Sciatic nerve (tissue), 2 donors: ENCODE data around the gene NUFIP1. TPM values are rescaled to one million over a fixed set of nuclear protein-coding genes. Genes with fewer than 3 reads are reported as not detected.
"Not testable (repeated sequence)": the region's sequence is repeated elsewhere in the genome, so short reads cannot be mapped to it uniquely, and the experiment has no call there.

ENCODE experiments used
- ATAC-seq: fragments of 200-7000 bp; cut with Tn5 transposase; one replicate; pipeline ENCODE4 v1.9.1; 2020; ENCODE audit warnings: mild to moderate bottlenecking, moderate library complexity
- DNase-seq: peaks from one replicate; pipeline ENCODE4 v3.0.0-alpha.2; 2020; ENCODE audit warnings: low spot score
- intact Hi-C: fragments of 100-400 bp; cut with DNase I; formaldehyde crosslinking; loops from one replicate; pipeline ENCODE4 v1.14.2; 2022
- total RNA-seq: library from RNA; stranded (reverse); fragmentation: NEBNext Ultra II Directional; extraction: Animal tissue kit (Norgen Biotek cat#: 25700); gene quantifications from one replicate; pipeline ENCODE4 v1.2.1, GENCODE V29; 2021
- donor health status: DM: no; HTN: no; CAD: no.
- donor health status: DM: no; HTN: no; CAD: no.

NUFIP1 gene
- total RNA-seq, 1 donor from 2014 or later: 6.3 TPM

- DNase-seq, intact Hi-C loops, ATAC-seq: not testable (repeated sequence)
These were observed 91.0 kb downstream of the NUFIP1 start for GRCh38 chr13:44898308-44898707.

GRCh38 chr13:44895953-44896335, 93.3 kb downstream of the NUFIP1 start:
- intact Hi-C loops: no loop called here
- ATAC-seq (no peak), DNase-seq (no peak)

GRCh38 chr13:44895264-44895952, 93.9 kb downstream of the NUFIP1 start:
- intact Hi-C loops: no loop called here
- no peak for DNase-seq

GRCh38 chr13:44894001-44894770, 95.1 kb downstream of the NUFIP1 start:
- intact Hi-C loops: no loop called here
- DNase-seq (no peak), ATAC-seq (peak; percentile 36)

More at GRCh38 chr13:44895264-44895952, 93.9 kb downstream of the NUFIP1 start:
- peak; percentile 43 for ATAC-seq

Other genes starting within 250 kb of the NUFIP1 start
- gene GPALPP1, start 67 bp upstream of the NUFIP1 start, total RNA-seq: 35.0 TPM
- 37.1 TPM for gene GTF2F2, start 131.0 kb upstream of the NUFIP1 start, total RNA-seq
- gene KCTD4, start 211.6 kb upstream of the NUFIP1 start, total RNA-seq: 26.3 TPM